Heart right ventricle (tissue), 16 donors: ENCODE results near the gene MYO6. TPM values are rescaled to one million over a fixed set of nuclear protein-coding genes. Genes with fewer than 3 reads are reported as not detected.
A peak's percentile ranks its signal among the peaks of the same experiment; 100 is the strongest.

Source experiments
- ATAC-seq, 8 donors: fragments of 200-7000 bp; cut with Tn5 transposase; one replicate each; pipeline ENCODE4 v1.9.1; 2020; ENCODE audit warnings: mild to moderate bottlenecking in 8 of 8, moderate library complexity in 8 of 8, moderate number of reproducible peaks in 1 of 8
- DNase-seq, 2 donors: peaks; one replicate each; pipeline ENCODE4 v3.0.0-alpha.2; 2020
- H3K27ac ChIP-seq, 10 donors: fragments of 200-600 bp; sonication (generic) in 2 of 10; one replicate each; pipeline versions ENCODE4 v1.5.0 to v1.8.0; 2020 to 2022; ENCODE audit warnings: mild to moderate bottlenecking in 3 of 10
- H3K27me3 ChIP-seq, 7 donors: fragments of 200-600 bp; one replicate each; pipeline ENCODE4 v1.8.0; 2021 to 2022; ENCODE audit warnings: mild to moderate bottlenecking in 2 of 7
- H3K36me3 ChIP-seq, 9 donors: fragments of 200-600 bp; sonication (generic) in 1 of 9; one replicate each; pipeline versions ENCODE4 v1.5.0 to v1.8.0; 2020 to 2022; ENCODE audit warnings: mild to moderate bottlenecking in 2 of 9
- H3K4me1 ChIP-seq, 9 donors: fragments of 200-600 bp; sonication (generic) in 1 of 9; one replicate each; pipeline versions ENCODE4 v1.5.0 to v1.8.0; 2020 to 2022; ENCODE audit warnings: mild to moderate bottlenecking in 4 of 9
- H3K4me3 ChIP-seq, 10 donors: fragments of 200-600 bp; sonication (generic) in 2 of 10; one replicate each; pipeline versions ENCODE4 v1.5.0 to v1.8.0; 2020 to 2022; ENCODE audit warnings: mild to moderate bottlenecking in 7 of 10, moderate library complexity in 2 of 10
- H3K9me3 ChIP-seq, 11 donors: fragments of 200-600 bp in 10 of 11; sonication (generic) in 2 of 11; one replicate each; pipeline versions ENCODE4 v1.5.0 to v1.8.0; 2013 to 2022; ENCODE audit warnings: mild to moderate bottlenecking in 2 of 11, control low read depth in 1 of 11, moderate library complexity in 1 of 11
- WGBS, 2 donors: extraction: QIAGEN DNeasy Blood & Tissue Kit; methylation state at CpG; one replicate each; pipeline ENCODE4 v1.1.7; 2013; ENCODE audit warnings: inconsistent platforms in 1 of 2; 5-methylcytosine and 5-hydroxymethylcytosine counted together
- intact Hi-C, 10 donors: fragments of 100-400 bp; cut with DNase I; formaldehyde crosslinking; loops; one replicate each; pipeline versions ENCODE4 v1.11.1 to v1.14.2; 2022
- polyA plus RNA-seq, 2 donors: library from polyadenylated mRNA; stranded (reverse); fragments of 200-250 nt; gene quantifications; one replicate each; pipeline ENCODE4 v1.2.3, GENCODE V29; 2013
- total RNA-seq, 10 donors: library from RNA; stranded (reverse); fragmentation: NEBNext Ultra II Directional in 3 of 10; extraction: Animal tissue kit (Norgen Biotek cat#: 25700) in 3 of 10; gene quantifications; one replicate each; pipeline versions ENCODE4 v1.2.1 to v1.2.4, GENCODE V29; 2021 to 2023
- TF ChIP-seq, protein P1 (sequence below), 9 donors: fragments of 200-600 bp; sonication (generic) in 2 of 9; IDR thresholded peaks; one replicate each; pipeline versions ENCODE4 v1.5.0 to v1.8.0; 2021 to 2022; ENCODE audit warnings: antibody characterized with exemption in 9 of 9, mild to moderate bottlenecking in 5 of 9, moderate library complexity in 1 of 9
- donor health status: Arrhythmogenic right ventricular cardiomyopathy.
- donor health status: ischemic (EF 13 %, LVEDD 7.1; RV severe dilation, severe dysfunction).
- donor health status: healthy with polysubstance abuse.
- donor health status: DM: no; HTN: yes; CAD: no.
- donor health status: DM: no; HTN: no; CAD: no.
- donor health status: ischemic (EF 25% LVEDD 6.9; RV normal size, moderate dysfunction).
- donor health status: ischemic (EF 25% LVEDD 5.7; RV mildly dilated, moderate dysfunction).
- donor health status: healthy.
- donor health status: DM: yes; HTN: yes; CAD: no.
- donor health status: Ischemic cardiomyopathy.
- donor health status: ischemic (EF 35%, LVEDD 5.7; RV mildly dilated, moderate dysfunction).
- donor health status: nonischemic (EF 11% LVEDD 7.7; RV severe dilation, severe dysfunction).
- donor health status: DM: yes; HTN: yes; CAD: no.
- donor health status: PGD.
- donor health status: ischemic (EF 29% LVEDD 5.4; RV normal size, mild dysfunction).
- donor health status: nonischemic (EF 23%, LVEDD 6.1; RV moderate dilation, normal function).

The MYO6 gene
- total and polyA plus RNA-seq, 12 donors: 2.4 to 9.7 (median 5.1) TPM

DNA sequence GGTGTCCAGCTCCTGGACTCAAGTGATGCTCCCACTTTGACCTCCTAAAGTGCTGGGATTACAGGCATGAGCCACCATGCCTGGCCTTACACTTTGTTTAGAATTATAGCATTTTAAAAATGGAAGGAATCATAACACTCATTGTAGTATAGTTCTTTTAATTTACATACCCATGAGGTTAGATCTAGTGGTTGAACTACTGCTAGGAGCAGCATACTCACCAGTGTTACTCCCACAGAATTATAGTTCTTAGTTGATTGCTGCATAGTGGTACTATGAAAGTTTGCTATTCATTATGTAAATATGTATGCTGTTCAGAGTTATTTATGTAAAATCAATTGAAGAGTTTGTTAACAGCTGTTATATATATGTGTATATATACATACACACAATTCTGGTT lies 85.4 kb downstream of the MYO6 start:
- H3K9me3 ChIP-seq: no peaks in the 10 kb centered on the region
- intact Hi-C loops: no loop called here
- TF ChIP-seq, protein P1, sequence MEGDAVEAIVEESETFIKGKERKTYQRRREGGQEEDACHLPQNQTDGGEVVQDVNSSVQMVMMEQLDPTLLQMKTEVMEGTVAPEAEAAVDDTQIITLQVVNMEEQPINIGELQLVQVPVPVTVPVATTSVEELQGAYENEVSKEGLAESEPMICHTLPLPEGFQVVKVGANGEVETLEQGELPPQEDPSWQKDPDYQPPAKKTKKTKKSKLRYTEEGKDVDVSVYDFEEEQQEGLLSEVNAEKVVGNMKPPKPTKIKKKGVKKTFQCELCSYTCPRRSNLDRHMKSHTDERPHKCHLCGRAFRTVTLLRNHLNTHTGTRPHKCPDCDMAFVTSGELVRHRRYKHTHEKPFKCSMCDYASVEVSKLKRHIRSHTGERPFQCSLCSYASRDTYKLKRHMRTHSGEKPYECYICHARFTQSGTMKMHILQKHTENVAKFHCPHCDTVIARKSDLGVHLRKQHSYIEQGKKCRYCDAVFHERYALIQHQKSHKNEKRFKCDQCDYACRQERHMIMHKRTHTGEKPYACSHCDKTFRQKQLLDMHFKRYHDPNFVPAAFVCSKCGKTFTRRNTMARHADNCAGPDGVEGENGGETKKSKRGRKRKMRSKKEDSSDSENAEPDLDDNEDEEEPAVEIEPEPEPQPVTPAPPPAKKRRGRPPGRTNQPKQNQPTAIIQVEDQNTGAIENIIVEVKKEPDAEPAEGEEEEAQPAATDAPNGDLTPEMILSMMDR (IDR thresholded peaks at IDR 0.05): no peak
- DNase-seq (no peak), ATAC-seq (no peak)
- H3K4me3 ChIP-seq: no peak overlapping the region
- H3K27me3 ChIP-seq: no peaks in the 10 kb centered on the region
- H3K4me1 ChIP-seq: no peaks in the 10 kb centered on the region
- H3K27ac ChIP-seq: no peak overlapping the region
- peaks cover 0 to 70% (median 8%) of the 10 kb centered on the region in 9 donors for H3K36me3 ChIP-seq

DNA sequence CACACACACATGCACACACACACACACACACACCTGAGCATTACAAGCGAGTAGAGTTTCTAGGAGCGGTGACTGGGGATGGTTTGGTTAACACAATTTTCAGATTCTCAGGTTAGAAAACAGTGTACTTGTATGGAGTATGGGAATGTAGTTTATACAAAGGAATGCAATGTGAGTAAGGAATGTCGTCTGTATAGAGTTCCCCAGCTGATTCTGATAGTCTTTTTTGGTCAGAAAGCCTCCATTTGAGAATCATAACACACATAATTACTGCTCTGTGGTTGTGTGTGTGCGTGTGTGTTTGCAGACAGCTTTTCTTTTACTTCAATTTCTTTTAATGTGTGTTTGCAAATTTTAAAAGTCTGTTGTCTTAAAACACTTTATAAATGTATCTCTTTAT lies 93.2 kb downstream of the MYO6 start:
- ATAC-seq: no peak
- TF ChIP-seq, protein P1 (IDR thresholded peaks at IDR 0.05): no peak
- Histone ChIP-seq H3K27ac (peak overlapping the region in 4 of 10 donors; percentile 5 to 35 (median 11)), H3K27me3 (no peaks in the 10 kb centered on the region), H3K9me3 (no peaks in the 10 kb centered on the region), H3K36me3 (peaks cover 0 to 56% (median 5%) of the 10 kb centered on the region in 9 donors), H3K4me3 (no peak overlapping the region), H3K4me1 (peaks cover 0 to 9% (median 0%) of the 10 kb centered on the region in 9 donors)
- intact Hi-C loops: no loop called here
- DNase-seq: no peak
- WGBS, 2 donors: 87 to 91% methylated on average over 4 of the region's 4 CpGs

DNA sequence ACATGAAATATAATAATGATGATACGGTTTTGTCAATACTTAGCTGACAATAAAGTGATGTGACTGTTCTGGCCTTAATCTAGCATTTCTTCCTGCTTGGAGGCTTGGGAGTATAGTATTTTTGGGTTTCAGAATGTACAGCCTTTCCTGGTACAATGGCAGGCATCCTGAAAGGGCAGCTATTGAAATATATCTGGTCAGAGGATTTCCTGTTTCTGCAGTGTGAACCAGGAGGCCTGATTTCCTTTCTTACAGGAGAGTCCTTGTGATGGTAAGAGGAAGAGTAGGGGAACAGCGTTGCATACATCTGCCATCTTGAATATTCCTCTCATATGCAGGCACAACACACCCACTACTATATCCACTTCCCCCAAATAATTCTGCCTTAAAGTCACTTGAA lies 93.7 kb downstream of the MYO6 start:
- no peak for DNase-seq
- peaks cover 0 to 56% (median 5%) of the 10 kb centered on the region in 9 donors for H3K36me3 ChIP-seq
- no peaks in the 10 kb centered on the region for H3K9me3 ChIP-seq
- H3K27ac ChIP-seq: peak overlapping the region in 4 of 10 donors; percentile 5 to 35 (median 11)
- ATAC-seq: peak in 1 of 8 donors; percentile 38
- no peaks in the 10 kb centered on the region for H3K27me3 ChIP-seq
- TF ChIP-seq, protein P1 (IDR thresholded peaks at IDR 0.05): no peak
- peaks cover 0 to 9% (median 0%) of the 10 kb centered on the region in 9 donors for H3K4me1 ChIP-seq
- no peak overlapping the region for H3K4me3 ChIP-seq
- intact Hi-C loops: no loop called here
- 68 to 87% methylated on average over 2 of the region's 2 CpGs for WGBS, 2 donors

GRCh38 chr6:75843396-75843795 lies 94.4 kb downstream of the MYO6 start:
- TF ChIP-seq, protein P1 (IDR thresholded peaks at IDR 0.05): no peak
- Histone ChIP-seq H3K4me3 (no peak overlapping the region), H3K27ac (no peak overlapping the region), H3K36me3 (peaks cover 0 to 56% (median 5%) of the 10 kb centered on the region in 9 donors), H3K9me3 (no peaks in the 10 kb centered on the region), H3K27me3 (no peaks in the 10 kb centered on the region), H3K4me1 (peaks cover 0 to 9% (median 0%) of the 10 kb centered on the region in 9 donors)
- 77 to 86% methylated on average over 2 of the region's 2 CpGs for WGBS, 2 donors
- DNase-seq: no peak
- ATAC-seq: no peak
- intact Hi-C loops: no loop called here
